B cell (primary cell): ENCODE measurements around the gene RGS19. TPM values are rescaled to one million over a fixed set of nuclear protein-coding genes. Genes with fewer than 3 reads are reported as not detected.

Source experiments
- ATAC-seq: fragments of 200-7000 bp; cut with Tn5 transposase; one replicate; pipeline ENCODE4 v1.10.0; 2021; ENCODE audit warnings: low read depth, mild to moderate bottlenecking, moderate number of reproducible peaks, moderate library complexity
- CTCF ChIA-PET: fragments of 350-600 bp; sonication (Branson Sonifier 250); formaldehyde crosslinking; loops from one replicate; lab custom pipeline; 2021; ENCODE audit warnings: antibody characterized with exemption, inconsistent platforms; lab: Charles Lee
- POLR2A ChIA-PET: fragments of 350-600 bp; sonication (Branson Sonifier 250); formaldehyde crosslinking; loops from one replicate; lab custom pipeline; 2021; ENCODE audit warnings: antibody characterized with exemption; lab: Charles Lee
- DNase-seq: peaks from one replicate; pipeline ENCODE4 v3.0.0; 2013
- H2AFZ ChIP-seq: 2 replicates; pipeline ENCODE4 v1.6.1; 2012; ENCODE audit warnings: mild to moderate bottlenecking, low read depth, low read length; ENCODE audit not compliant: insufficient read depth, poor library complexity, severe bottlenecking
- H3K27ac ChIP-seq, 2 donors: 1 replicate in 1 of 2; 2 replicates in 1 of 2; pipeline ENCODE4 v1.5.1; 2012 to 2013; ENCODE audit warnings: low read length in 2 of 2, mild to moderate bottlenecking in 2 of 2, moderate library complexity in 1 of 2
- H3K27me3 ChIP-seq, 4 experiments: fragments of 200-600 bp in 1 of 4; sonication (generic) in 1 of 4; replicated peaks in 1 of 4; 1 replicate in 2 of 4; 2 replicates in 2 of 4; pipeline versions ENCODE4 v1.6.1 to v1.7.0; 2013 to 2016; ENCODE audit warnings: low read length in 3 of 4, mild to moderate bottlenecking in 2 of 4, mixed read lengths in 1 of 4, moderate library complexity in 1 of 4; ENCODE audit not compliant: insufficient read depth in 4 of 4, control insufficient read depth in 3 of 4; ENCODE audit errors: control extremely low read depth in 1 of 4
- H3K36me3 ChIP-seq, 2 experiments: replicated peaks in 1 of 2; 1 replicate in 1 of 2; 2 replicates in 1 of 2; pipeline versions ENCODE4 v1.6.1 to v1.7.1; 2013; ENCODE audit warnings: low read length in 1 of 2; ENCODE audit not compliant: insufficient read depth in 2 of 2, control insufficient read depth in 1 of 2; ENCODE audit errors: control extremely low read depth in 1 of 2, extremely low read depth in 1 of 2
- H3K4me1 ChIP-seq, 2 donors: fragments of 200-600 bp in 1 of 2; sonication (generic) in 1 of 2; 1 replicate in 1 of 2; 2 replicates in 1 of 2; pipeline versions ENCODE4 v1.5.1 to v1.6.1; 2013 to 2017; ENCODE audit warnings: low read length in 2 of 2; ENCODE audit not compliant: control insufficient read depth in 2 of 2, insufficient read depth in 2 of 2
- H3K4me2 ChIP-seq: replicated peaks from 2 replicates; pipeline ENCODE3; 2012; ENCODE audit warnings: mild to moderate bottlenecking, low read depth, low read length; ENCODE audit not compliant: poor library complexity, severe bottlenecking
- H3K4me3 ChIP-seq, 5 experiments: fragments of 200-600 bp in 1 of 5; sonication (generic) in 1 of 5; 1 replicate in 3 of 5; 2 replicates in 2 of 5; pipeline versions ENCODE4 v1.5.1 to v1.7.0; 2011 to 2016; ENCODE audit warnings: low read length in 4 of 5, mild to moderate bottlenecking in 4 of 5, low read depth in 2 of 5, control low read depth in 1 of 5, moderate library complexity in 1 of 5; ENCODE audit not compliant: insufficient read depth in 1 of 5; ENCODE audit errors: control extremely low read depth in 1 of 5, extremely low read depth in 1 of 5
- H3K79me2 ChIP-seq: fragments of 200-600 bp; sonication (generic); one replicate; pipeline ENCODE4 v1.6.0; 2016; ENCODE audit warnings: low read length; ENCODE audit not compliant: control insufficient read depth, insufficient read depth
- H3K9ac ChIP-seq: fragments of 200-600 bp; sonication (generic); 2 replicates; pipeline ENCODE4 v1.6.1; 2017; ENCODE audit warnings: mild to moderate bottlenecking, low read length, moderate library complexity
- H3K9me3 ChIP-seq, 3 donors: one replicate each; pipeline versions ENCODE4 v1.6.1 to v1.7.1; 2013; ENCODE audit warnings: low read length in 2 of 3; ENCODE audit not compliant: control insufficient read depth in 2 of 3, insufficient read depth in 1 of 3; ENCODE audit errors: control extremely low read depth in 1 of 3
- H4K20me1 ChIP-seq: 2 replicates; pipeline ENCODE4 v1.6.0; 2012; ENCODE audit warnings: mild to moderate bottlenecking, low read length; ENCODE audit not compliant: insufficient read depth, control insufficient read depth, poor library complexity, severe bottlenecking
- H3K27ac Mint-ChIP-seq: one replicate; pipeline ENCODE4 v1.8.0; 2021; ENCODE audit warnings: mixed read lengths
- H3K27me3 Mint-ChIP-seq: one replicate; pipeline ENCODE4 v1.8.0; 2021; ENCODE audit warnings: mixed read lengths
- H3K4me1 Mint-ChIP-seq: one replicate; pipeline ENCODE4 v1.8.0; 2021; ENCODE audit warnings: mixed read lengths
- H3K4me3 Mint-ChIP-seq: one replicate; pipeline ENCODE4 v1.8.0; 2021; ENCODE audit warnings: mixed read lengths
- H3K9me3 Mint-ChIP-seq: one replicate; pipeline ENCODE4 v1.8.0; 2022; ENCODE audit warnings: mixed read lengths; ENCODE audit not compliant: insufficient read depth
- EZH2 ChIP-seq: IDR thresholded peaks from 2 replicates; pipeline ENCODE4 v1.6.1; 2012; ENCODE audit warnings: borderline replicate concordance, low read depth, mild to moderate bottlenecking, moderate library complexity, low read length; ENCODE audit not compliant: insufficient read depth, poor library complexity, severe bottlenecking
- WGBS: methylation state at CpG from one replicate; pipeline ENCODE4 v1.1.5; 2013; ENCODE audit warnings: missing lambda C conversion rate; ENCODE audit not compliant: insufficient coverage; 5-methylcytosine and 5-hydroxymethylcytosine counted together
- intact Hi-C: fragments of 100-400 bp; cut with micrococcal nuclease; formaldehyde crosslinking; loops from one replicate; pipeline ENCODE4 v1.10.0; 2022
- polyA plus RNA-seq: library from polyadenylated mRNA; depleted of rRNA; stranded (reverse); fragments of >200 nt; gene quantifications from 2 replicates; pipeline ENCODE4 v1.2.3, GENCODE V29; 2012
- total RNA-seq, 2 donors: library from RNA; stranded (reverse); fragments of 120-200 nt in 1 of 2; gene quantifications; 1 replicate in 1 of 2; 2 replicates in 1 of 2; pipeline versions ENCODE4 v1.2.3 to v1.2.4, GENCODE V29; 2013 to 2022
- TF ChIP-seq, protein P1 (sequence below): fragments of 200-600 bp; IDR thresholded peaks from one replicate; pipeline ENCODE4 v1.8.0; 2022; ENCODE audit warnings: antibody characterized with exemption, mild to moderate bottlenecking

Gene RGS19
- total and polyA plus RNA-seq, 2 donors (not counting 1 experiment from before 2014, with no cell fraction given) = 69.4 to 203 TPM

DNA sequence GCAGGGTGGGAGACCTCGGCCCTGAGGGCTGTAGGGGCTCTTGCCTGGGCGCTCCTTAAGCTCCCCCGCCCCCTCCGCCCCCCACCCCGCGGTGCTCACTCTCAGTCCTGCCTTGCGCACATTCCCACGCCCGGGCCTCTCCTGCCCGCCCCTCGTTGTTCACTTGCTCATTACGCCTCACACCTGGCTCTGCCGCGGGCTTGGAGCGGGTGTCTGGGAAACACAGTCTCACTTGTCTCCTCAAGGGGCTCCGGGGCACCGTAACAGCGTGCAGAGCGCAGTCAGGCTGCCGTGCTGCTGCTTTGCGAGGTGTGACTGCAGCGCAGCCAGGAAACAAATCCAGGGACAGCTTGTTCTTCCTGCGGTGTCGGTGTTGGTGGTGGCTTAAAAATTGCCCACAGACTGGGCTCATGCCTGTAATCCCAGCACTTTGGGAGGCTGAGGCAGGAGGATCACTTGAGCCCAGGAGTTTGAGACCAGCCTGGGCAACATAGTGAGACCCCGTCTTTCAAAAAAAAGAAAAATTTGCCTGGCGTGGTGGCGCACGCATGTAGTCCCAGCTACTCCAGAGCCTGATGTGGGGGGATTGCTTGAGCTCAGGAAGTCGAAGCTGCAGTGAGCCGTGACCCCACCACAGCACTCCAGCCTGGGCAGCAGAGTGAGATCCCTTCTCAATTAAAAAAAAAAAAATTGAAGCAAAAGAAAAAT lies 23.5 kb upstream of the RGS19 start:
- H3K4me2 ChIP-seq = peak overlapping the region; percentile 87
- DNase-seq (peak; percentile 42), ATAC-seq (no peak)
- H3K4me1 Mint-ChIP-seq = peaks cover 45% of the 10 kb centered on the region
- H3K36me3 ChIP-seq = peaks cover 0 to 16% of the 10 kb centered on the region in 2 experiments
- peaks cover 5% of the 10 kb centered on the region for H3K79me2 ChIP-seq
- WGBS = 16% methylated on average over 22 of the region's 30 CpGs
- H3K27me3 ChIP-seq = peaks cover 0 to 21% (median 5%) of the 10 kb centered on the region in 4 experiments
- H3K4me3 ChIP-seq = peak overlapping the region in 4 of 5 experiments; percentile 24 to 59 (median 55)
- POLR2A ChIA-PET = interaction anchor here (0.6 to 2.2 kb wide), 4 partner anchors 18 to 150 kb away, joined by 3 to 8 read pairs (median 6); partner anchors contain the start of genes OPRL1 and RGS19
- TF ChIP-seq EZH2 = no peak
- TF ChIP-seq, protein P1, sequence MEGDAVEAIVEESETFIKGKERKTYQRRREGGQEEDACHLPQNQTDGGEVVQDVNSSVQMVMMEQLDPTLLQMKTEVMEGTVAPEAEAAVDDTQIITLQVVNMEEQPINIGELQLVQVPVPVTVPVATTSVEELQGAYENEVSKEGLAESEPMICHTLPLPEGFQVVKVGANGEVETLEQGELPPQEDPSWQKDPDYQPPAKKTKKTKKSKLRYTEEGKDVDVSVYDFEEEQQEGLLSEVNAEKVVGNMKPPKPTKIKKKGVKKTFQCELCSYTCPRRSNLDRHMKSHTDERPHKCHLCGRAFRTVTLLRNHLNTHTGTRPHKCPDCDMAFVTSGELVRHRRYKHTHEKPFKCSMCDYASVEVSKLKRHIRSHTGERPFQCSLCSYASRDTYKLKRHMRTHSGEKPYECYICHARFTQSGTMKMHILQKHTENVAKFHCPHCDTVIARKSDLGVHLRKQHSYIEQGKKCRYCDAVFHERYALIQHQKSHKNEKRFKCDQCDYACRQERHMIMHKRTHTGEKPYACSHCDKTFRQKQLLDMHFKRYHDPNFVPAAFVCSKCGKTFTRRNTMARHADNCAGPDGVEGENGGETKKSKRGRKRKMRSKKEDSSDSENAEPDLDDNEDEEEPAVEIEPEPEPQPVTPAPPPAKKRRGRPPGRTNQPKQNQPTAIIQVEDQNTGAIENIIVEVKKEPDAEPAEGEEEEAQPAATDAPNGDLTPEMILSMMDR = no peak
- H3K4me1 ChIP-seq = peaks cover 35 to 52% of the 10 kb centered on the region in 2 donors
- peak overlapping the region; percentile 71 for H2AFZ ChIP-seq
- H3K9ac ChIP-seq = peak overlapping the region; percentile 53
- H3K27ac ChIP-seq = no peak overlapping the region
- intact Hi-C loops = loop anchor here (1.0 to 5.0 kb wide), 2 partner anchors 18 to 66 kb away; partner anchors contain the start of gene C20orf204
- H3K9me3 ChIP-seq = peaks cover 0 to 3% (median 0%) of the 10 kb centered on the region in 3 donors
- CTCF ChIA-PET = interaction anchor here (0.6 to 5.8 kb wide), 9 partner anchors 8 to 84 kb away, joined by 3 to 76 read pairs (median 9); partner anchors contain the start of genes LKAAEAR1, OPRL1 and RGS19
- H3K9me3 Mint-ChIP-seq = no peaks in the 10 kb centered on the region
- peak overlapping the region; percentile 76 for H3K27ac Mint-ChIP-seq
- no peaks in the 10 kb centered on the region for H3K27me3 Mint-ChIP-seq
- peak overlapping the region; percentile 92 for H3K4me3 Mint-ChIP-seq
- H4K20me1 ChIP-seq = no peaks in the 10 kb centered on the region
